ENCODE data around the gene GNG14.
"Not testable (repeated sequence)": the region's sequence is repeated elsewhere in the genome, so short reads cannot be mapped to it uniquely, and the experiment has no call there.

The GNG14 gene

DNA sequence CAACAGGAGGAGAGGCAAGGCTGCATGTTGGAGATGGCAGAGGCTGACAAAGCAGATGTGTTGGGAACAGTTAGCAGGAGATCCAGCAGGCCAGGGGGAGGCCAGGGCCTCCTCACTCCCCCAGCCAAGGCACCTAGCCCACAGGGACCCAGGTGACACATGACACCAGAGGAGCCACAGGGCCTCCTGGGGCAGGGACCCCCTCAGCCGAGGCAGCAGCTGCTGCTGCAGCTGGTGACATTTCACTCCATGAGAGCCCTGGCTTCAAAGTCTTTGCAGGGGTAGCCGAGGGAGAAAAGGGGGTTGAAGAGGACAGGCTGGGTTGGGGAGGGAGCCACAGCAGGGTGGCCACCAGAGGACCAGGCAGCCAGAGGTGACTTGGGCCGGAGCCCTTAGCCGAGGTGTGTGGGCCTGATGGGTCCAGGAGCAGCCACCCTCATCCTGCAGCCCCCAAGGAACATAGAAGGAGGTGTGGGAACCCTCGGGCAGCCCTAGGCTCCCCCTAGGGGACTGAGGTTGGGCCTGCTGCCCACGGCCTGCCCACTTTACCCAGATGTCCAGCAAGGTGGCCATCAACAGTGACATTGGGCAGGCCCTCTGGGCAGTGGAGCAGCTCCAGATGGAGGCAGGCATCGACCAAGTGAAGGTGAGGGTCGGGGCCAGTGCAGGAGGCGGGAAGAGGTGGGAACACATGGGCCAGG is at the start of gene GNG14:
Gene GNG14 (plus strand): TSS at position 503 of the 701 bp plus-strand sequence. CDS start 51 bp downstream, at position 554.
- no peak for DNase-seq

DNA sequence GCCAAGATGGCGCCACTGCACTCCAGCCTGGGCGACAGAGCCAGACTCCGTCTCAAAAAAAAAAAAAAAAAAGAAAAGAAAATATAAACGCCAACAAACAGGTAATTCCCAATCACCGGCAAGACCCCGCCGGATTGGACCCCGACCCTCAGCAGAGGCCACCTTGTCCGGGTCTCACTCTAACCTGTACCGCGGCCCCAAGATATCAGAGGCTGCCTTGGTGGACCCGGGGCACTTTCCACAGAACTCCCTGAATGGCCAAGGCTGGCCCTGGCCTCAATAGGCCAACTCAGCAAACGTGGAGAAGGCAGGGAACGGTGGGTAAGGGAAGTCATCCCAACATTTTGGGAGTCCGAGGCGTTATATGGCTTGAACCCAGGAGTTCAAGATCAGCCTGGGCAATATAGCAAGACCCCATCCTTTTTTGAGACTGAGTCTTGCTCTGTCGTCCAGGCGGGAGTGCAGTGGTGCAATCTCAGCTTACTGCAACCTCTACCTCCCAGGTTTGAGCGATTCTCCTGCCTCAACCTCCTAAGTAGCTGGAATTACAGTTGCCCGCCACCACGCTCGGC is 49.1 kb upstream of the GNG14 start:
- DNase-seq, result no peak

GRCh38 chr19:12639901-12640613 is 47.7 kb upstream of the GNG14 start:
- DNase-seq, result peak; percentile 83

- no peak for DNase-seq
These were observed 46.3 kb upstream of the GNG14 start for GRCh38 chr19:12641456-12641855.

DNA sequence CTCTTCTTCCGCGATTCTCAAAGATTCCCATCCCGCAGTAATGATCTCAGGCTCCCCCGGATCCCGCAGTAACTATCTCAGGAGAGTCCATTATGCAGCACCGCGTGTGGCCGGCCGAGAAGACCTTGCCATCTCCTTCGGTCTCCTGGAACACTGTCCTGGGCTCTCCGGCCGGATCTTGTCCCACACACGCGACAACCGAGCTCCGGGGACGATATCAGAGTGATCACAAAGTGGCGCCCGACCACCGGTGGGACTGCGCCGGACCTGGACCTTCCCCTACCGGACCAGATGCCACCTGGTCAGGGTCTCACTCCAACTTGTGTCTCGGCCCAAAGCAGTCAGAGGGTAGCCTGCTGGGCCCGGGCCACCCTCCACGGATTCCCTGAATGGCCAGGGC is 45.3 kb upstream of the GNG14 start:
- no peak for DNase-seq

- not testable (repeated sequence) for DNase-seq
These were observed 44.1 kb upstream of the GNG14 start for GRCh38 chr19:12643716-12644115.

DNA sequence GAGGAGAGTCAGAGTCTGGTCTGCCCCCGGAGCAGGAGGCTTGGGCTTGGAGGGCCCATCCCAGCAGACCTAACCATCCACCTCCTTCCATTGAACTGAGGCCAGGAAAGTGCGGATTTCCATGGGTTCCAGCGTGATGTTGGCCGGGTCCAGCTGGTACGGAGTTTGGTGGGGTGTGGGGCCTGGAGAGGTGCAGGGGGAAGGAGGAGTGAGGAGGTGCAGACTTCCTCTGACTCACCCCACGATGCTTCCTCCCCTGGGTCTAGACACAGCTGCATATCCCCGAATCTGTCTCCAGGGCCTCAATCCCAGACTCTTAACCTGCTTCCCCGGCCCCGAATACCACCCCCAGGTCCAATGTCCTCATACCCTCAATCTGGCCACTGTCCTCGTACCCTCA is 41.2 kb upstream of the GNG14 start:
- DNase-seq, result no peak

GRCh38 chr19:12647047-12647446 is 40.8 kb upstream of the GNG14 start:
- DNase-seq, result no peak

DNA sequence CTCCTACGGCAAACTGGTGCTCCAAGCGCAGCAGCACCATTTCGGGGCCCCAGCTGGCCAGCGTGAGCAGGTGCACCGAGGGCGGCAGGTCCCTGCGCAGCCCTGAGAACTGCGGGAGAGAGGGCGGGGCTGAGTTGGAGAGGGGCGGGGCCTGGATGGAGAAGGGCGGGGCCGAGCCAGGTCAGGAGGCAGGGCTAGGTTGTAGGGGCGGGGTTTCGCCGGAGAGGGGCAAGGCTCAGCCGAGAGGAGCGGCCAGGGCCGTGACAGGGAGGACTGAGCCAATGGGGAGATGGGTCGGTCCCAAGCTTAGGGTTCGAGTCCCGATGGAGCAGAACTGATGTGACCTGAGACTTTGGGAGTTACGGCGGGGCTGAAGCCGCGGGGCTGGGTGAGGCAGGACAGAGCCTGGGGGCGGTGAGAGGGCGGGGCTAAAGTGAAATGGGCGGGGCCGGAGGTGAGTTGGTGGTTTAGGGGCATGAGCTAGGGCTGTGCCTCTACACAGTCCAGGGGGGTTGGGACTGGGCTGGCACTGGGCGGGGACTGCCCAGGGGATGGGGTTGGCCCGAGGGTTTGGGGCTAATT is 40.2 kb upstream of the GNG14 start:
- peak; percentile 33 for DNase-seq

GRCh38 chr19:12648088-12648487 is 39.7 kb upstream of the GNG14 start:
- DNase-seq, result no peak

DNA sequence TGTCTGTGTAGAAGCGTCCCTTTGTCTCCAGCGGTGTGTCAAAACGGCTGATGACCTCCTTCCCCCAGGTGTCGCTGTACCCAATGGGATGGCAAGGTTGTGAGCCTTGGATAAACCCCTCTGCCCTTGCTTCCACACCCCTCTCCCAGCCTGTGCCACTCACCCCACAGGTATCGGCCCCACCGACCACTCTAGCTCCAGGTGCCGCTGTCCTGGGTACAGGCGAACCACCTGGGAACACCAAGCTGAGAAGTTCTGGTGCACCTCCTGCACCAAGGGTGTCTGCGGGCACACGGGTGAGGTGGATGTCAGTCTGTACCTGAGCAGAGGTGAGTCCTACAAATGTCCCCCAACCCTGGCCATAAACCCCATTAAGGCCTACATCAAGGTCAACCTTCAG is 37.9 kb upstream of the GNG14 start:
- DNase-seq, result no peak

GRCh38 chr19:12652219-12652618 is 35.6 kb upstream of the GNG14 start:
- no peak for DNase-seq

- DNase-seq, result no peak
These were observed 32.3 kb upstream of the GNG14 start for GRCh38 chr19:12655546-12655945.

- no peak for DNase-seq
These were observed 30.8 kb upstream of the GNG14 start for GRCh38 chr19:12656899-12657571.

- no peak for DNase-seq
These were observed 29.8 kb upstream of the GNG14 start for GRCh38 chr19:12657966-12658365.

GRCh38 chr19:12660980-12661379 is 26.8 kb upstream of the GNG14 start:
- DNase-seq, result no peak

- no peak for DNase-seq
These were observed 23.2 kb upstream of the GNG14 start for GRCh38 chr19:12664406-12665280.

GRCh38 chr19:12665281-12665573 is 22.6 kb upstream of the GNG14 start:
- DNase-seq, result no peak

DNA sequence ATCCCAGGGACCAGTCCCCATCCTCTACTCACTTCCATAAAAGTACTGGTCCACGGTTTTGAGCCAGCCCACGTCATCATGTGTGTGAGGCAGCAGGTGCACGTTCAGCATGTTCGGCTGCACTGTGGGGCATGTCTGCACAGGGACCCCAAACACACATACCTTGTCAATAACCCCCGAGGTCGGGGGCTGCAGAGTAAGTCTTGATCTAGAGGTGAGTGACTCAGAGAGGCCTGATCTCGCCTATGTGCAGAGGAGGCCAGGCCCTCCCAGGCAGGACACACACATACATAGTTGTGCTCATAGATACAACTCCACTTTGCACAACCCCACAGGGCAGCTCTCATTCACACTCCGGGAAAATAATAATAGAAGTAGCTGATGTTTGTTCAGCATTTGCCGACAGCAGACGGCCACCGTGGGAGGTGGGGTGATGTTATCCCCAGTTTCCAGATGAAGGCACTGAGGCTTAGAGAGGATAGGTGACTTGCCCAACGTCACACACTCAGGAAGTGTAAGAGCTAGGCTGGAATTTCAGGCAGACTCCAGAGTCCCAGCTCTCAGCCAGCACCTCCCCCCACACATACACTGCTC is 22.0 kb upstream of the GNG14 start:
- no peak for DNase-seq

DNA sequence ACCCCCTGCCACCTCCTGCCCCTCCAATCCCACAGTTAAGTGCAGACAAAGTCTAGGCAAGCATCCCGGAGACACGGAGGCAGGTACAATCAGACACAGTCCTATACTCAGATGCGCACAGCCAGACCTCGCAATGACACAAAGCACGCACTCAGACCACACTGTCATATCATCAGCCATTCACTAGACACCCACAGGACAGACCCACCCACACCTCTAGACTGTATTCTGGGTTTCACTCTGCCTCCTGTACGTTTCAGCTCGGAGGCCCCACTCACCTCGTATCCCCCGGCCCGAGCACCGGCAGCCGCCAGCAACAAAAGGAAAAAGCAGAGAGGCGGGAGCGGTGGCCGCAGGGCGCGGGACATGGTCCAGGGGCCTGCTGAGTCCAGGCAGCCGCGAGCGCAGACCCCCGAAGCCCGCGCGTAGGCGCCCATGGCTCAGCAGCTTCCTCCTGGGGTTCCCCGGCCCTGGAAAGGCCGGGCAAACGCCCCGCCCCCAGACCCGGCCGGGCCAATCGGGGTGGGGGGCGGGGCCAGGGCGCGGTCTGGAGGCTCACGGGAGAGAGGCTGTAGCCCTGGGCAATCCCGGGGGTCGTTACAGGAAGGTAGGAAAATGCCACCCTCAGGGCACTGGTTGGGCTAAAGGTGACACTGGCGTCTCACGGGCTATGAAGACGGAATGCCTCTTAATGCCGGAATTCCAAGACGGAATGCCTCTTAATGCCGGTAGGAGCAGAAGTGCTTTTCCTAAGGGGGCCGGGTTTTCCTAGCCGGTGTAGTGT is 21.3 kb upstream of the GNG14 start, which contains the start of the genes MAN2B1 and WDR83:
Gene MAN2B1 (minus strand): TSS at position 478 of the 784 bp plus-strand sequence. CDS start 41 bp downstream, at position 437.
Gene WDR83 (plus strand): TSS at position 543 of the 784 bp plus-strand sequence. CDS start 2,984 bp downstream, outside the sequence.
- peak; percentile 84 for DNase-seq
